Measurements from ENCODE around the gene CALML4. TPM values are rescaled to one million over a fixed set of nuclear protein-coding genes. Genes with fewer than 3 reads are reported as not detected.
"Not testable (repeated sequence)": the region's sequence is repeated elsewhere in the genome, so short reads cannot be mapped to it uniquely, and the experiment has no call there.

The CALML4 gene, protein sequence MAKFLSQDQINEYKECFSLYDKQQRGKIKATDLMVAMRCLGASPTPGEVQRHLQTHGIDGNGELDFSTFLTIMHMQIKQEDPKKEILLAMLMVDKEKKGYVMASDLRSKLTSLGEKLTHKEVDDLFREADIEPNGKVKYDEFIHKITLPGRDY
- total RNA-seq (11.3 TPM), polyA plus RNA-seq (ENCODE audit: insufficient read depth in 1 of 8, insufficient read length in 8 of 8, low replicate concordance in 1 of 8) (10 to 100 TPM in 2 of 8 donors, 1 to 10 TPM in 6; 6.7 to 14.3 (median 8.1) TPM)
- long read RNA-seq, donor 1, partial matches to known transcripts = 0 of 1 reads
- long read RNA-seq, donor 1, other reads (novel, unspliced or antisense) = 0 of 1 reads
- long read RNA-seq, donor 2 = 0 reads
- long read RNA-seq, donor 3, full-length matches to known transcripts = 5 of 5 reads
- long read RNA-seq, donor 3, partial matches to known transcripts = 0 of 5 reads
- long read RNA-seq, donor 3, other reads (novel, unspliced or antisense) = 0 of 5 reads
- long read RNA-seq, donor 4, partial matches to known transcripts = 0 of 2 reads
- long read RNA-seq, donor 4, other reads (novel, unspliced or antisense) = 0 of 2 reads
- long read RNA-seq, donor 5, full-length matches to known transcripts = 9 of 9 reads
- long read RNA-seq, donor 5, partial matches to known transcripts = 0 of 9 reads
- long read RNA-seq, donor 5, other reads (novel, unspliced or antisense) = 0 of 9 reads
- long read RNA-seq, donor 6, partial matches to known transcripts = 0 of 6 reads
- long read RNA-seq, donor 6, other reads (novel, unspliced or antisense) = 0 of 6 reads
- long read RNA-seq, donor 7, full-length matches to known transcripts = 5 of 5 reads
- long read RNA-seq, donor 7, partial matches to known transcripts = 0 of 5 reads
- long read RNA-seq, donor 7, other reads (novel, unspliced or antisense) = 0 of 5 reads
- long read RNA-seq, donor 8, partial matches to known transcripts = 0 of 3 reads
- long read RNA-seq, donor 8, other reads (novel, unspliced or antisense) = 0 of 3 reads
- long read RNA-seq, donor 9, partial matches to known transcripts = 0 of 5 reads
- long read RNA-seq, donor 9, other reads (novel, unspliced or antisense) = 0 of 5 reads
- long read RNA-seq, donor 10, transcript CALML4-205 (2 exons, 620 nt) = minor isoform, 5 of 11 reads
- long read RNA-seq, donor 10, transcript CALML4-206 (5 exons, 987 nt) = major isoform, 6 of 11 reads
- long read RNA-seq, donor 10, partial matches to known transcripts = 0 of 11 reads
- long read RNA-seq, donor 10, other reads (novel, unspliced or antisense) = 0 of 11 reads
- long read RNA-seq, donor 11, full-length matches to known transcripts = 9 of 9 reads
- long read RNA-seq, donor 11, partial matches to known transcripts = 0 of 9 reads
- long read RNA-seq, donor 11, other reads (novel, unspliced or antisense) = 0 of 9 reads

- Histone ChIP-seq H3K9me3 (replicated peaks; ENCODE audit: control insufficient read depth, low read depth, low read length) (no peaks in the 10 kb centered on the region), H3K36me3 (ENCODE audit: control insufficient read depth, insufficient read depth, low read length) (peaks cover 2% of the 10 kb centered on the region), H3K27me3 (ENCODE audit: control insufficient read depth, insufficient read depth, low read length) (no peaks in the 10 kb centered on the region), H3K27ac (ENCODE audit: low read length) (peak within 1 kb of the TSS; percentile 65), H3K4me3 (ENCODE audit: low read length) (peak within 1 kb of the TSS; percentile 11), H3K4me1 (ENCODE audit: control insufficient read depth, insufficient read depth, low read length) (peaks cover 43% of the 10 kb centered on the region)
- 38% methylated on average over 7 of the region's 16 CpGs for WGBS (ENCODE audit: insufficient coverage)
- DNase-seq = peak; percentile 90
These were observed at the start of gene CALML4 for GRCh38 chr15:68204776-68205557. CALML4 (minus strand) TSS chr15:68205332; CDS start chr15:68205247, 85 bp downstream.

DNA sequence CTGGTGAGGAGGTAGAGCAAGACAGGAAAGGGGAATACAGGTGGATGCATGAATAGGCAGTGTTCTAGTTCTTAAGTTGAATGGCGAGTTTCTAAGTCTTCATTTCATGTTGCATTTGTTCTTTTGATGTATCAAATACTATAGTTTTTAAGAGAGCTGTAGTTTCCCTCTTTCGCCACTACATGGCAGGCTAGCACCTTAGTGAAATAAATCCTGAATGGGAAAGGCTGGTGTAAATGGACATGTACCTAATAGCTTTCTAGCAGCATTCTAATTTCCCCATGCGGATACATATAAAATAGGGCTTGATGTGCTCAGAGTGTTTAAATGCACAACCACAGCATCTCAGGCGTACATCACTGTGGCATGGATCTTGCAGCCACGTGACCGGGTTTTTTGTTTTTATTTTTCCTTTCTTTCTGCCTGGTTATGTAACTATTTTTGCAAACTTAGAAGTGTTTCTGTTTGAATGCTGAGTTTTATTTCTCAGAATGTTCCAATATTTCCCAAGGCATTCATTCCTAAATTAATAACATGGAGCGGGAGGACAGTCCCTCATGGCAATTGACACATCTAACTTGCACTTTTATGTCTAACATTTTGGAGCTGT lies 47.9 kb upstream of the CALML4 start:
- H3K27ac ChIP-seq (ENCODE audit: low read length) = no peak overlapping the region
- H3K4me3 ChIP-seq (ENCODE audit: low read length) = no peak overlapping the region
- WGBS (ENCODE audit: insufficient coverage) = no CpG with 5 or more reads among the region's 7 CpGs
- no peaks in the 10 kb centered on the region for H3K9me3 ChIP-seq (replicated peaks; ENCODE audit: control insufficient read depth, low read depth, low read length)
- peaks cover 6% of the 10 kb centered on the region for H3K4me1 ChIP-seq (ENCODE audit: control insufficient read depth, insufficient read depth, low read length)
- no peaks in the 10 kb centered on the region for H3K36me3 ChIP-seq (ENCODE audit: control insufficient read depth, insufficient read depth, low read length)
- peak; percentile 85 for DNase-seq
- peaks cover 2% of the 10 kb centered on the region for H3K27me3 ChIP-seq (ENCODE audit: control insufficient read depth, insufficient read depth, low read length)

DNA sequence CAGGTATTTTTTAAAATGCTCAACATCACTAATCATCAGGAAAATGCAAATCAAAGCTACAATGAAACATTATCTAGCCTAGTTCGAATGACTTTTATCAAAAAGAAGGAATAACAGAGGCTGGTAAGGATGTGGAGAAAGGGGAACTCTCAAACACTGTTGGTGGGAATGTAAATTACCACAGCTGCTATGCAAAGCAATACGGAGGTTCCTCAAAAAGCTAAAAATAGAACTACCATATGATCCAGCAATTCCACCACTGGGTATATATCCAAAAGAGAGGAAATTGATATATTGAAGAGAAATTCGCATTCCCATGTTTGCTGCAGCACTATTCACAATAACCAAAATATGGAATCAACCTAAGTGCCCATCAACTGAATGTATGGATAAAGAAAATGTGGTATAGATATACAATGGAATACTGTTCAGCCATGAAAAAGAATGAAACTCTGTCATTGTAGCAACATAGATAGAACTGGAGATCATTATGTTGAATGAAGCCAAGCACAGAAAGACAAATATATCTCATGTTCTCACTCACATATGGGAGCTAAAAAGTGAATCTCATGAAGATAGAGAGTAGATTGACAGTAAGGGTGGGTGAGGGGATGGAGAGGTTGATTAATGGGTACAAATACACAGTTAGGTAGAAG lies 44.1 kb upstream of the CALML4 start:
- H3K27ac ChIP-seq (ENCODE audit: low read length) = no peak overlapping the region
- no CpG with 5 or more reads among the region's 3 CpGs for WGBS (ENCODE audit: insufficient coverage)
- peaks cover 2% of the 10 kb centered on the region for H3K9me3 ChIP-seq (replicated peaks; ENCODE audit: control insufficient read depth, low read depth, low read length)
- no peaks in the 10 kb centered on the region for H3K27me3 ChIP-seq (ENCODE audit: control insufficient read depth, insufficient read depth, low read length)
- DNase-seq = peak; percentile 30
- H3K4me3 ChIP-seq (ENCODE audit: low read length) = no peak overlapping the region
- H3K4me1 ChIP-seq (ENCODE audit: control insufficient read depth, insufficient read depth, low read length) = no peaks in the 10 kb centered on the region
- H3K36me3 ChIP-seq (ENCODE audit: control insufficient read depth, insufficient read depth, low read length) = no peaks in the 10 kb centered on the region

GRCh38 chr15:68244235-68244634 lies 39.1 kb upstream of the CALML4 start:
- Histone ChIP-seq H3K36me3 (ENCODE audit: control insufficient read depth, insufficient read depth, low read length) (no peaks in the 10 kb centered on the region), H3K4me1 (ENCODE audit: control insufficient read depth, insufficient read depth, low read length) (no peaks in the 10 kb centered on the region), H3K27me3 (ENCODE audit: control insufficient read depth, insufficient read depth, low read length) (no peaks in the 10 kb centered on the region), H3K9me3 (replicated peaks; ENCODE audit: control insufficient read depth, low read depth, low read length) (peaks cover 6% of the 10 kb centered on the region), H3K27ac (ENCODE audit: low read length) (no peak overlapping the region), H3K4me3 (ENCODE audit: low read length) (no peak overlapping the region)
- no peak for DNase-seq
- no CpG with 5 or more reads among the region's 1 CpG for WGBS (ENCODE audit: insufficient coverage)

DNA sequence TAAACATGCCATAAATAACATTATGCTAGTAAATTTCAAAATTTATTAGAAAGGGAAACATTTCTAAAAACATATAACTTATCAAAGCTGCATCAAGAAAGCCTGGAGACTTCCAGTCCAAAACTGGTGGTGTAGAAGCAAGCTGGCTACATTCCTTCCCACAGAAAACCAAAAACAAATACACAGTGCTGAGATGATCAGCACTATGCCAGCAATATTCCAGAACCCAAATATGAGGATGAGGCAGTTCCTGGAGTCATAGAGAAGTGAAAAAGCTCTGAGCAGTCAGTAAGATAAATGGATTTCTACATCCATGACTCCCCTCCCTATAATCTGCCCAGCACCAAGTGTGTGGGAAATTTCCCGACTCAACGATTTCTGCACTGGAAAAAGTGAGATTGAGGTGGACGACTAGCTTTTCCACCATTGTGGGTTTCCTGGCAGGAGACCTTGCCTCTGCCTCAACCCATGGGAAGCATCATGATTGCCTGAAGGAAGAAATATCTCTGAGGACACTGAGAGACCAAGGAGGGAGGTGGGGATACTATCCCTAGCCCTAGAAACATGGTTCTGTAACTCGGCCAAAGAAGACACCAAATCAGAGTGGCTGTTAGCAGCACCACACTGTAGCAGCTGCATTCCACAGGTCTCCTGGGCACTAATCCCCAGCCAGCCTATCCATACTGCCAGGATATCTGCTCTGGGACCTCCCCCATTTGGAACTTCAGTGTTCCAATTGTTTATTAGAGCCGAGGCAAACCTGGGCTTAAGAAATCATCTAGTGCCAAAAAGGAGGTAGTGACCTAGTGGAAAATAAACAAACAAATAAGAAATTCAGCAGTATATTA lies 36.2 kb upstream of the CALML4 start:
- Histone ChIP-seq H3K4me1 (ENCODE audit: control insufficient read depth, insufficient read depth, low read length) (no peaks in the 10 kb centered on the region), H3K27me3 (ENCODE audit: control insufficient read depth, insufficient read depth, low read length) (no peaks in the 10 kb centered on the region)
- DNase-seq = no peak

GRCh38 chr15:68239025-68239424 lies 33.9 kb upstream of the CALML4 start:
- Histone ChIP-seq H3K9me3 (replicated peaks; ENCODE audit: control insufficient read depth, low read depth, low read length) (peaks cover 4% of the 10 kb centered on the region), H3K4me1 (ENCODE audit: control insufficient read depth, insufficient read depth, low read length) (no peaks in the 10 kb centered on the region), H3K27ac (ENCODE audit: low read length) (no peak overlapping the region), H3K27me3 (ENCODE audit: control insufficient read depth, insufficient read depth, low read length) (no peaks in the 10 kb centered on the region), H3K4me3 (ENCODE audit: low read length) (no peak overlapping the region), H3K36me3 (ENCODE audit: control insufficient read depth, insufficient read depth, low read length) (no peaks in the 10 kb centered on the region)
- DNase-seq = no peak

More for the DNA sequence above, 36.2 kb upstream of the CALML4 start:
- no peak overlapping the region for H3K27ac ChIP-seq (ENCODE audit: low read length)
- H3K9me3 ChIP-seq (replicated peaks; ENCODE audit: control insufficient read depth, low read depth, low read length) = peaks cover 6% of the 10 kb centered on the region
- no peaks in the 10 kb centered on the region for H3K36me3 ChIP-seq (ENCODE audit: control insufficient read depth, insufficient read depth, low read length)
- no peak overlapping the region for H3K4me3 ChIP-seq (ENCODE audit: low read length)
- 59% methylated on average over 2 of the region's 5 CpGs for WGBS (ENCODE audit: insufficient coverage)

GRCh38 chr15:68235022-68235421 lies 29.9 kb upstream of the CALML4 start:
- no peaks in the 10 kb centered on the region for H3K36me3 ChIP-seq (ENCODE audit: control insufficient read depth, insufficient read depth, low read length)
- WGBS (ENCODE audit: insufficient coverage) = no CpG with 5 or more reads among the region's 4 CpGs

GRCh38 chr15:68234520-68234919 lies 29.4 kb upstream of the CALML4 start:
- not testable (repeated sequence) for H3K9me3 ChIP-seq (replicated peaks; ENCODE audit: control insufficient read depth, low read depth, low read length); DNase-seq; H3K4me3 ChIP-seq (ENCODE audit: low read length); H3K4me1 ChIP-seq (ENCODE audit: control insufficient read depth, insufficient read depth, low read length); H3K36me3 ChIP-seq (ENCODE audit: control insufficient read depth, insufficient read depth, low read length); H3K27me3 ChIP-seq (ENCODE audit: control insufficient read depth, insufficient read depth, low read length); H3K27ac ChIP-seq (ENCODE audit: low read length)
- 80% methylated on average over 1 of the region's 9 CpGs for WGBS (ENCODE audit: insufficient coverage)

More at GRCh38 chr15:68235022-68235421, 29.9 kb upstream of the CALML4 start:
- no peak for DNase-seq
- peaks cover 6% of the 10 kb centered on the region for H3K4me1 ChIP-seq (ENCODE audit: control insufficient read depth, insufficient read depth, low read length)
- H3K4me3 ChIP-seq (ENCODE audit: low read length) = no peak overlapping the region
- no peak overlapping the region for H3K27ac ChIP-seq (ENCODE audit: low read length)
- H3K9me3 ChIP-seq (replicated peaks; ENCODE audit: control insufficient read depth, low read depth, low read length) = no peaks in the 10 kb centered on the region
- H3K27me3 ChIP-seq (ENCODE audit: control insufficient read depth, insufficient read depth, low read length) = no peaks in the 10 kb centered on the region
